NB4 (cell line): ENCODE results near the gene NHS.

Source experiments
- POLR2A ChIP-seq: IDR thresholded peaks from 2 replicates; pipeline ENCODE4 v1.6.1; 2011; ENCODE audit warnings: mild to moderate bottlenecking; ENCODE audit not compliant: insufficient read length; ENCODE audit errors: extremely low read depth
- TF ChIP-seq, protein P1 (sequence below): IDR thresholded peaks from 2 replicates; pipeline ENCODE4 v1.6.1; 2011; ENCODE audit warnings: low read depth, low read length
- TF ChIP-seq, protein P2 (sequence below): IDR thresholded peaks from one replicate; pipeline ENCODE4 v1.5.1; 2012; ENCODE audit warnings: low read depth, low read length

DNA sequence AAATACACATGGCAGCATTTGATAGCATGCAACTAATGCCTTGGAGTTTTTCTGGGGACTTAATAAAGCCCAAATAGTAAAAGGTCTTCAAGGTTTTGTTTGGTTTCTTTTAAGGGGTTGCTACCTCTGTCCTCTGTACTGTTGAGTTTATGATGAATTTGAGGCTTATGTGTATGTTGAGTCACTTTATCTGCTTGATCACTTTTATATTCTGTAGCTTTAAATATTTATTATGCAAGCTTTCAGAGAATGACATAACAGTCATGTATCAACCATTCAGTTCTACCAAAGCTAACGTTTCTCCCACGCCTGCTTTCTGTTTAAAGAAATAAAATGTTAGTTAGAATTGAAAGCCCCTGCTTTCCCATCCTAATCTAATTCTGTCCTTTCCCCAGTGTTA lies 122.2 kb downstream of the NHS start:
- TF ChIP-seq POLR2A, result no peak
- TF ChIP-seq, protein P1, sequence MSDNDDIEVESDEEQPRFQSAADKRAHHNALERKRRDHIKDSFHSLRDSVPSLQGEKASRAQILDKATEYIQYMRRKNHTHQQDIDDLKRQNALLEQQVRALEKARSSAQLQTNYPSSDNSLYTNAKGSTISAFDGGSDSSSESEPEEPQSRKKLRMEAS, result no peak
- TF ChIP-seq, protein P2, sequence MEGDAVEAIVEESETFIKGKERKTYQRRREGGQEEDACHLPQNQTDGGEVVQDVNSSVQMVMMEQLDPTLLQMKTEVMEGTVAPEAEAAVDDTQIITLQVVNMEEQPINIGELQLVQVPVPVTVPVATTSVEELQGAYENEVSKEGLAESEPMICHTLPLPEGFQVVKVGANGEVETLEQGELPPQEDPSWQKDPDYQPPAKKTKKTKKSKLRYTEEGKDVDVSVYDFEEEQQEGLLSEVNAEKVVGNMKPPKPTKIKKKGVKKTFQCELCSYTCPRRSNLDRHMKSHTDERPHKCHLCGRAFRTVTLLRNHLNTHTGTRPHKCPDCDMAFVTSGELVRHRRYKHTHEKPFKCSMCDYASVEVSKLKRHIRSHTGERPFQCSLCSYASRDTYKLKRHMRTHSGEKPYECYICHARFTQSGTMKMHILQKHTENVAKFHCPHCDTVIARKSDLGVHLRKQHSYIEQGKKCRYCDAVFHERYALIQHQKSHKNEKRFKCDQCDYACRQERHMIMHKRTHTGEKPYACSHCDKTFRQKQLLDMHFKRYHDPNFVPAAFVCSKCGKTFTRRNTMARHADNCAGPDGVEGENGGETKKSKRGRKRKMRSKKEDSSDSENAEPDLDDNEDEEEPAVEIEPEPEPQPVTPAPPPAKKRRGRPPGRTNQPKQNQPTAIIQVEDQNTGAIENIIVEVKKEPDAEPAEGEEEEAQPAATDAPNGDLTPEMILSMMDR, result no peak
